NCI-H2029 (cell line): Measurements from ENCODE around the gene RADIL.

Experiments
- DNase-seq: peaks from one replicate; lab custom pipeline; 2025; lab: John Stamatoyannopoulos, UW

Gene RADIL

DNA sequence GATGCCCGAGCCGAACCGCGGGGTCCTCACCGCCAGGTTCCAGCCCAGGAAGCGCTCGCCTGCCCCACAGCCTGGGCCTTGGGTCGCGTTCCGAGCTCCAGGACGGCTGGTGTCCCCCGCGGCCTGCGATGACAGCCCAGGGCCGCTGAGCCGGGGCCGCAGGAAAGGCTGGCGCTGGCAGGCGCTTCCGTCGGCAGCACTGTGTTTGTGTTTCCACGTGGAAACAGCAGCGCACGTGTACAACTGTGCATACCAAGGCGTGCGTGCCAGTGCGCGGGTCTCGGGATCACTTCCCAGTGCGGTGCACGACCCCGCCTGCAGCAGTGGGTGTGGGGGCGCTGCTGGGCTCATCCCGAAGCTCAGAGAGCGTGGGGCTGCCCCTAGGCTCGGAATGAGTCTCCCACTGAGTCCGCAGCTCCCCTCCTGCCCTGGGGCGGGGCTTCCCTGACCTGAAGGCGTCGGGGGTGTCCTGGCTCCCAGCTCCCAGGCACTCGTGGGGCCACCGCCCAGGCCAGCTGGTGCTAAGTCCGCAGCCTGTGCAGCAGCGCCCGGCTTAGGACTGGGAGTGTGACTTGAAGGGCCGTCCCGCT is 90.9 kb downstream of the RADIL start:
- DNase-seq: no peak

DNA sequence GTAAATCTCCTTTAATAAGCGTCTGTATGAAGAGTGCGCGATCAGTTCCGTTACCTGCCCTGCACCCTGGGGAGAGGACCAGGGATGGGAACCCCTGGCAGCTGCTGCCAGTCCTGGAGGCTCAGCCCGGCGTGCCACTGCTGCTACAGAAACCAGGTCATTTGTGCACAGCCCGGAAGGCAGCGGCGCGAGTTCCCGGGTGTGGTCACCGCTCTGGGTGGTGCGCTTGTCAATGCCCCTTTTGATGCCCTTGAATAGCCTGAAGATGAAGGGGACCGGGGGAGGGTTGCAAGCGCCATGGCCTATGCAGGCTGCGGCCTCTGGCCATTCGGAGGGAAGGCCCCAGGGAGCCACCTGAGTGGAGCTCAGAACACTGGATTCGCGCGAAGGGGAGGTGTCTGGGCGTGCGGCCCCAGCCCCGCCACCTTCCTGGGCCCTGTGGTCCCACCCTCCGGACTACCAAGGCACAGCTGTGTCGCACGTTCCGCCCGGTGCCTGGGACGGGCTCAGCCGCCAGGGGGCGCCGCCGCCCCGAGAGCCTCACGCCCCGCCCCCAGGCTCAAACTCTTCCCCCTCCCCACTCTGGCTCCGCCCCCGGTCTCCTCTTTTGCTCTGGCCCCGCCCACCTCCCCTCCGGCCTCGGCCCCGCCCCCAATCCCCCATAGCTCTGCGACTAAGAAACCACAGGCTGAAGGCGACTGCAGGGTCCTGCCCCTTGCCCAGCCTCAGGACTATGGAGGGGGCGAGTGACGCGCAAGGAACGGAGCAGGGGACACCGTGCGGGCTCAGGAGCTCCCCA is 91.6 kb downstream of the RADIL start:
- no peak for DNase-seq

DNA sequence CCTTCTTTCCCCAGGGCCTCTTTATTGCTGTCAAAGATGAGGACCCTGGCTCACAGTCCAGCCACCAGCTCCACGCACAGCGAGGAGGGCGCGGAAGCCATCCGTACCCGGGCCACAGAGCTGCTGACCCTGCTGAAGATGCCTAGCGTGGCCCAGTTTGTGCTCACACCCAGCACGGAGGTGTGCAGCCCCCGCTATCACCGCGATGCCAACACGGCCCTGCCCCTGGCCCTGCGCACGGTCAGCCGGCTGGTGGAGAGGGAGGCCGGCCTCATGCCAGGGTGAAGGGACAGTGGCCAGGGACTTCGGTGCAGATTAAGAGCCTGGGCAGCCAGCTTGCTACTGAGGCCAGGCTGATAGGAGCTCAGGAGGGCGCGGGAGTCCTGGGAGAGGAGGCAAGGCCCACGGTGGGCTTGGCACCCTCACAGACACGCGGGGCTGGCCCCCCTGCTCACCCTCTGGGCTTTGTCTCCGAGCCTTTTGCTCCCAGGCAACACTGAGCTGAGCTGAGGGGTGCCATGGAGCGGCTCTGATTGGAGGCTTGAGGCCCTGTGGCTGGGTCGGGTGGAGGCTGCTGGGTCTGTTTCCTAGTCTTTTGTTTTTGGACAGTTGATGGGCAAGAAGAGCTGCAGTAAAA is 92.3 kb downstream of the RADIL start:
- no peak for DNase-seq

DNA sequence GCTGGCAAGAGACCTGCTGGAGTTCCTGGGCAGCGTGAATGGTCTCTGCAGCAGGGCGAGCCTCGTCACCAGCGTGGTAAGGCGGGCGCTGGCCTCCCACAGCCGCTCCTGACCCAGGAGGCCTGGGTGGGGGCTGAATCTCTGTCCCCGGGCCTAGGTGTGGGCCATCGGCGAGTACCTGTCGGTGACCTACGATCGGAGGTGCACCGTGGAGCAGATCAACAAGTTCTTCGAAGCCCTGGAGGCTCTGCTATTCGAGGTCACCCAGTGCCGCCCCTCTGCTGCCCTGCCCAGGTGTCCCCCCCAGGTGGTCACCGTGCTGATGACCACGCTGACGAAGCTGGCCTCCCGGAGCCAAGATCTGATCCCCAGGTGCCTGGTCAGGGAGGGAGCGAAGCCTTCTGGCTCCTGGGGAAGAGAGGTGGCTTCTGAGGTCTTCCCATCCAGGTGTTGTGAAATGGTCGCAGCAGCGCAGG is 93.0 kb downstream of the RADIL start:
- DNase-seq: no peak

DNA sequence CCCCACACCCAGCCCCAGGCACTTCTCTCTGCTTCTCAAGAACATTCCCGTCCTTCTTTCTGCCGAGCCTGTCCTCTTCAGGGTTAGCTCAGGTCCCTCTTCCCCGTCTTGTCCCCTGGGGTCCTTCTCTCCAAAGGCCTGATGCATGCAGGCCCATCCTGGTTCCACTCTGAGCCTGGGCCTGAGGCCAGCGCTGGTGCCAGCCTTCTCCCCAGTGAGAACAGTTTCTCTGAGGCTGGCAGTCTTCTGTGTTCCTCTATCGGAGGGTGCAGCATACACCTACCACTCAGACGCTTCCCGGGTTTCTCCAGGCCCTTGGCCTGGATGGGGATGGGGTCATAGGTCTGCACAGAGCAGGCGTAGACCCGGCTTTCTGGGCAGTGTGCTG is 93.4 kb downstream of the RADIL start:
- no peak for DNase-seq

DNA sequence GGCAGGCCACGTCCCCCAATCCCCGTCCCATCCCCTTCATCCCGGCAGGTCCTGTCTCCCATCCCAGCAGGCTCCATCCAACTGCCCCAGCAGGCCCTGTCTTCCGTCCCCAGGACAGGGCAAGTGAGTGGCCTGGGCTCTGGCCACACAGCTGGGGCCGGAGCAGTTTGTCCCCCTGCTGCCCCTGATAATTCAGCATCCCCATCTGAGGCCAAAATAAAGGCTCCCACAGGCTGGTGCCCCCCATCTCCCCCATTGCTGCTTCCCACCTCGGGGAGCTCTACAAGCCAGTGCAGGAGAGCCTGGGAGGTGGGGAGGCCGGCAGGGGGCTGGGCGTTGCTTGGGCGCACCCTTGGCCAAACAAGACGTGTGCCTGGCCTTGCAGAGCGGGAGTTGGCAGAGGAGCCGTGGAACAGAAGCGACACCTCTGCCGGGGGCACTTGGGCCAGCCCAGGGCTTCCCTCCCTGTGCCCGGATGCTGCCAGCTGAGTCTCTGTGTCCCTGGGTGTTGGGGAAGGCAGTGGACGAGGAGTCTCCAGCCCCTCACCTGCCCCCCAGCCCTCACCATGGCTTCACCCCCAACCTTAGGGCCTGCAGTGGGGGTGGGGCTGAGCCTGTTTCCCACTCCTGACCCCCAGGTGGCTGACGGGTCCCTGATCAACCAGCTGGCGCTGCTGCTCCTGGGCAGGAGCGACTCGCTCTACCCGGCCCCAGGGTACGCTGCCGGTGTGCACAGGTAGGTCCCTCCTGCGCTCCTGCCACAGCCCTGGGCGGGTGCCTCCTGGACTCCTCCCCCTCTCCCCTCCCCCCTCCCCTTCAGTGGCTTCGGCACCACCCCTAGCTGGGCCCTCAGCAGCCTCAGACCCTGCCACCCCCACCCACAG is 94.1 kb downstream of the RADIL start:
- DNase-seq: no peak

DNA sequence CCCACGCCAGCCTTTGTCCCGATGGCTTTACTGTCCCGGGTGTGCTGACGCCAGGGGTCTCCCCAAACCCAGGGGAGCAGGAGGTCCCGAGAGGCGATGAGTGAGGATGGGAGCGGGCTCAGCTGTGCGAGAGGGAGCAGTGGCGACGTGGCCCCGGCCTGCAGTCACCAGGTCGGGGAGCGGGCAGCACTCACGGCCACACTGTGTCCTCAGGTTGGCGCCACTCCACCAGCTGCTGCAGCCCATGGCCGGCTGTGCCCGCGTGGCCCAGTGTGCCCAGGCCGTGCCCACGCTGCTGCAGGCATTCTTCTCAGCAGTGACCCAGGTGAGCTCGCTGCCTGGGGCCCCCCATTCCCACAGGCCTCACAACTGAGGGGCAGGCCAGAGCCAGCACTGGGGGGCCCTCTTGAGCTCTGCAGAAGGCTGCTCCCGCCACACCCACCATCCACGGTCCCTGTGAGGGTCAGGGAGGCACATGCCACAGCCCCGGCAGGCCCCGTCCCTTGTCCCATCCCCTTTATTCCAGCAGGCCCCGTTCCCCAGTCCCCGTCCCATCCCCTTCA is 94.8 kb downstream of the RADIL start:
- DNase-seq: no peak

DNA sequence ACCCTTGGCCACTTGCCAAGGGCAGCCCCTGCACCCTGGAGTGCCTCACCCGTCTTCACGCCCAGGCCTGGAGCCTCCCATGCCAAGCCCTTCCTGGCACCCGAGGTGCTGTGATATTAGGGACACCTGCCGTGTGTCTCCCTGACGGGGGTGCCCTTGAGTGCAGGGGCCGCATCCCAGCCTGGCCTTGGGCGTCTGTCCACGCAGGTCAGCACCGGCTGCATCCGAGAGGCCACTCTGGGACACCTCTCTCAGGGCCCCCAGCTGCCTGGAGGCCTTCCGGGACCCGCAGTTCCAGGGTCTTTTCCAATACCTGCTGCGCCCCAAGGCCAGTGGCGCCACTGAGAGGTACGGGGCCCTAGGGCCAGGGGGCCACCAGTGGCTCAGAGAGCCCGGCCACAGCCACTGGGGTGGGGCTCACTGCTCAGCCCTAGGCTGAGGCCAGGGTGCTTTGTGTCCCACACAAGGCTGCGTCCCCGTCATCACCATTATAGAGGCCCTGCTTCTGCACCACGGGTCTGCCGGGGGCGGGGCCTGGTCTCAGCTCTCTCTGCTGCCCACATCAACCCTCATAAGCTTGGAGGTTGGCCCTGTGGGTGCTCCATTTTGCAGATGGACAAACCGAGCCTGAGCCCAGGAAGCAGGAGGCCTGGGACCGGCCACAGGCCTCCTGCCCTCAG is 95.4 kb downstream of the RADIL start:
- no peak for DNase-seq

DNA sequence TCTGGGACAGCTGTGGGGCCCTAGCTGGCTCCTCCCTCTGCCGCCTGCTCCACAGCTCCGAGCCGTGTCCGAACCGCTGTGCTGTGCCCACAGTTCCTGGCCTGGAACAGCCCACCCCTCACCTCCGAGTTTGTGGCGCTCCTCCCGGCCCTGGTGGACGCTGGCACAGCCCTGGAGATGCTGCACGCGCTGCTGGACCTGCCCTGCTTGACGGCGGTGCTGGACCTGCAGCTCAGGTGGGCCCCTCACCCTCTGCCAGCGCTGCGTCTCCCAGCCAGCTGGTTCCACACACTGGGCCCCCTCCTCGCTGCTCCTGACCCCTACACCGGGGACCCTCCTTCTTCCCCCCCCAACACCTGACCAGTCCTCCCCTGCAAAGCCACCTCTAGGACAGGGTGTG is 96.0 kb downstream of the RADIL start:
- DNase-seq: no peak

DNA sequence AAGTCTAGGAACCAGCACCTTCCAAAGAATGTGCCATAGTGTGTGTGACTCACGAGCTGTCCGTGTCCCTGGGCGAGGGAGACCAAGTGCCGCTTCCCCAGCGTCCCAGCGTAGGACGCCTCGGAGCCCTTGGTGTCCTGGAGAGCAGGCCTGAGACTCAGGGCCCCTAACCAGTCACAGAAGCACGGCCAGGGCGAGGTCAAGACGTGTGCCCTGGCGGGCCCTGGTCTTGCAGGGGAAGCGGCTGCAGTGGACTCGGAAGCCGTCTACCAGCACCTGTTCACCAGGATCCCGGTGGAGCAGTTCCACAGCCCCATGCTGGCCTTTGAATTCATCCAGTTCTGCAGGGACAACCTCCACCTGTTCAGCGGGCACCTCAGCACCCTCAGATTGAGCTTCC is 97.5 kb downstream of the RADIL start:
- no peak for DNase-seq

DNA sequence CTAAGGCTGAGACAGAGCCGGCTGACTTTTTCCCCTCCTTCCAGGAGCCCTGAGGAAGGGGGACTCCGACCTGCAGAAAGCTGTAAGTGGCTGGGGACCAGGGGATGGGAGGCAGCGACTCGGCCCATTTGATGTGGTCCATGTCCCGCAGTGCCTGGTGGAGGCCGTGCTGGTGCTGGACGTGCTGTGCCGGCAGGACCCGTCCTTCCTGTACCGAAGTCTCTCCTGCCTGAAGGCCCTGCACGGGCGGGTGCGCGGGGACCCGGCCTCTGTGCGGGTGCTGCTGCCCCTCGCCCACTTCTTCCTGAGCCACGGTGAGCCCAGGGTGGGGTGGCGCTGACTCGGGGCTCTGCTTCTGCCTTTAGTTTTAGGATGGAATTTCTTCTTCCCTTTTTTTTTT is 98.1 kb downstream of the RADIL start:
- no peak for DNase-seq

DNA sequence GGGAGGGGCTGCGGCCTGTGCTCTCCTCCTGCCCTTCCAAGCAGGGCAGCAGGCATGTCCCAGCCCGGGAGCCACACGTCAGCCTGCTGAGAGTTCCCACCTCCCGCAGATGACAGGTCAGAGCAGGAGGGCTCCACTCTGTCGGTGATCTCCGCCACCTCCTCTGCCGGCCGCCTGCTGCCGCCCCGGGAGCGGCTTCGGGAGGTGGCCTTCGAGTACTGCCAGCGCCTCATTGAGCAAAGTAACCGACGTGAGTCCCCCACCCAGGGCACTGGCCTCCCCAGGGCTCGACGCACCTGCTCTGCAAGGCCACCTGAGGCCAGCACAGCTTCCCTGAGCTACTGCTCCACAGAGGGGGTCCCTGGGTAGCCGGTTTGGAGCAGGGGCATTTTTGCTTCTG is 98.7 kb downstream of the RADIL start:
- DNase-seq: no peak

DNA sequence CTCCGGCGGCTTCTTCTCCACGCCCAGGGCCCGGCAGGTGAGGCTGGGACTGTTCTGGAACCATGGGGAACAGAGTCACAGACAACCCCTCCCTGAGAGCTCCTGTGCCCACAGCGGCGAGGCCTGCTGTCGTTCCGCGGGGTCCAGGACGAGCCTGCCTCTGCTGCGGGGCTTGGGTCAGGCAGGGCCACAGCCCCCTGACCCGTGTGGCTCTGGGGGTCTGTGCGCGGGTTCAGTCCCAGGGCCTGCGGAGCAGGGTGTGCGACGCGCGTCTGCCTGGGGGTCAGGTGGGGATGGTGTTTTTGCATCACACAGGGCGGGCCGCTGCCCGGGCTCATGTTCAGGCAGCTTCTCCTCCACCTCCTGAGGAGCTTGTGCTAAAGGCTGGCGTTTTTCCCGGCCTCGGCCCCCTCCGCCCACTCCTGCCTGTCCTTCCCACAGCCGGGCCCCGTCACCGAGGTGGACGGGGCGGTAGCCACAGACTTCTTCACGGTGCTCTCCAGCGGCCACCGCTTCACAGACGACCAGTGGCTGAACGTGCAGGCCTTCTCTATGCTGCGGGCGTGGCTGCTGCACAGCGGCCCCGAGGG is 99.7 kb downstream of the RADIL start:
- no peak for DNase-seq

DNA sequence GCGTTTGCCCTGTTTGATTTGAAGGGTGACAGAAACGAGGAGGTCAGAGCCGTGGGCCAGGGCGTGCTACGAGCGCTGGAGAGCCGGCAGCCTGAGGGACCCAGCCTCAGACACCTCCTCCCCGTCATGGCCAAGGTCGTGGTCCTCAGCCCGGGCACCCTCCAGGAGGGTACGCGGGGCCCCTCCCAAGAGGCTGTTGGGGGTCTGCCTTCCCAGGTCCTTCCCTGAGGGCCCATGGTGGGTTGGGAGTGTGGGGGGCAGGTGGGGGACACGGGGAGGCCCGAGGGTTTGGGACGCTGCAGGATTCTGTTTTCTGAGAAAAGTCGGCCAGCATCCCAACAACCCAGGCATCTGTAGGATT is 100.2 kb downstream of the RADIL start:
- no peak for DNase-seq

DNA sequence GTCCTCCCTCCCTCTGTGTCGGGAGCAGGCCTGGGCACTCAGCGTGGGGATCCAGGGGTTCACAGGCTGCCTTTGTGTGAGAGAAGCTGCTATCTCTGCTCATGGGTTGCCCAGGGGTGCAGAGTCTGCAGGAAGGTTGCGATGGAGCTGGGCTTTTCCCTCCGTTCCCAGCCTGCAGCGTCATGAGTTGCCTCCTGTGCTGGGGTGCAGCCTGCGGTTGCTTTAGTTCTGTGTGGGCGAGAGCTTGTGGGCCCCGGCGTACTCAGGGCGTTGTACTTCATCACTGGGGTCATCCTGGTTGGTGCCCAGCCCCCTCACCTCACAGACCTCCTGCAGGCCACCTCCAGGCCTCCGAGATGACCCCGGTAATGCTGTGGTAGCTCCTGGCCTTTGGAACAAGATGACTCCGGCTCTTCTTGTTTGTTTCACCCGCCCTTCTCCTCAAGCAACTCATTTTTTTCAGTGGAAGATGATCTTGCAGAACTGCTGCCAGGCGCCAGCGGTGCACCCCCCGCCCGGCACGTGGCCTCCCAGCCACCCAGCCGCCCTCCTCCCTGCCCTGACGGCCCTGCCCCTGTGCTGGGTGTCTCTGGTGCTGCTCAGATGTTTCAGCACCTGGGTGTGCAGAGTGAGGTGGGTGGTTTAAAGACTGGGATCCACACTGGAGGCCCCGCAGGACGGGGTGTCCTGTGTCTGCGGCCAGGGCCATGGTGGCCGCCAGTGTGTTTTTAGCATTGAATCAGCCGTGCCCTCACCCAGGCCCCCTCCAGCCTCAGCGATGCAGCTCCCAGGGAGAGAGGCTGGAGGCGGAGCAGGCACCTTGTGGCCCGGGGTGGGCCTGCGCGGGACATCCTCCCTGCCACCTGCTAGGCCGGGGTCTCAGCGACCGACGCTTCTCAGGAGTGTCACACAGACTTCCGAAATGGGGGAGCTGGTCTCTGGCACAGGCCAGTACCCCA is 100.9 kb downstream of the RADIL start:
- DNase-seq: no peak

DNA sequence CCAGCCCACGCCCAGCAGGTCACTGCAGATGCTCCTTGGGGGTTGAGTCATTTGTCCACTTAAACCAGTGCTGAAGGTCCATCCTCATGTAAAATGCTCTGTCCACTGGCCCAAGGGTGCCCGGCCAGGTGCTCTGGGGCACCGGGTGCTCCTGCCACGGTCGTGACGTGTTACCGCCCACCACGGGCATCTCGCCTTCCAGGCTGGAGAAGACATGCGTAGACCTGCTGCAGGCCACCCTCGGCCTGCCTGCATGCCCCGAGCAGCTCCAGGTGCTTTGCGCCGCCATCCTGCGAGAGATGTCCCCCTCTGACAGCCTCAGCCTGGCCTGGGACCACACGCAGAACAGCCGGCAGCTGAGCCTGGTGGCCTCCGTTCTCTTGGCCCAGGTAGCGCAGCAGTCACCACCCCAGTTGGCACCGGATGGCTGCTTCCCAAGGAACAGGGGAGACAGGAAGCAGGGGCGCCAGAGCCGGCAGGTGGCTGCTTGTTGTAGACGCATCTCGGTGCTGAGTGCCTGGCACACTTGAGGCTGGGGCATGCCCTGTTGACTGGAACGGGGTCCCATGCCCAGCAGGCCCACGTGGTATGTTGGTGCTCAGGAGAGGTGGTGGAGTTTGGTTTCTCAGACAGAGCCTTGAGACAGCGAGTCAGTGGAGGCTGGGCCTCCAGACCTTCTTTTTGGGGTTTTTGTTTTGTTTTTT is 102.0 kb downstream of the RADIL start:
- no peak for DNase-seq

DNA sequence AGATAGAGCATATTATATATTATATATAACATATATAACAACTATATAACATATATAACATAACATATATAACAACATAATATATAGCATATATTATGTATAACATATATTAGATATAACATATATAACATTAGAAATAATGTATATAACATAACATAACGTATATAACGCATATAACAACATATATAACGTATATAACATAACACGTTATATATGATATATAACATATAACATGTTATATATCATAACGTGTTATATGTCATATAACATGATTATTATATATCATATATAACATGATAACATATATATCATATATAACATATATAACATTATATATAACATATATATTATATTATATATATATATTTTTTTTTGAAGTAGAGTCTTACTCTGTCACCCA is 104.4 kb downstream of the RADIL start:
- no peak for DNase-seq

DNA sequence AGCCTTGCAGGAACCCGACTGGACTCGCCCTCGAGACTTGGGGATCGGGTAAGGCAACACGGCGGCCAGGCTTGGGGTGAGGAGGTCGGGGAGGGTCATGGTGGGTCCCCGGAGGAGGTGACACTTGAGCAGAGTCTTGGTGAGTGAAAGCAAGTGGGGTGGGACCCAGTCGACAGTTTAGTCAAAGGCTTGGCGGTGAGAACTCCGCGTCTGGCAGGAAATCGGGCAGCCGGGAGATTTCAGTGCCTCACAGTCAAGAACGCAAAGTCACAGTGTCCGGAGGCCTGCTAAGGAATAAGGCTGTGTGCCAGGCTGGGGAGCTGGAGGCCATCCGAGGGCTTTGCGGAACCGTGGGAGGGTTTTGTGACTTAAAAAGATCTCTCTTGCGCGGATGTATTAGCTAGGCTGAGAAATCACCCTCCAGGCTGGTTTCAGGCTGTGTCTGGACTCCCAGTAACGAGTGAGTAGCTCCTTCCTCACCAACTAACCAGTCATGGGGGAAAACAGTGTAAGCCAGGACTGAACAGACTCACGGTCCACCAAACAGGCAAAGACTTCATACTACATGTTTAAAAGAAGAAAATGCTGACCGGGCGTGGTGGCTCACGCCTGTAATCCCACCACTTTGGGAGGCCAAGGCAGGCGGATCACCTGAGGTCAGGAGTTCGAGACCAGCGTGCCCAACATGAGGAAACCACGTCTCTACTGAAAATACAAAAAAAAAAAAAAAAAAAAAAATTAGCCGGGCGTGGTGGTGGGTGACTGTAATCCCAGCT is 107.5 kb downstream of the RADIL start:
- DNase-seq: peak; percentile 12
